Osteoblast (primary cell): Measurements from ENCODE around the gene RREB1. TPM values are rescaled to one million over a fixed set of nuclear protein-coding genes. Genes with fewer than 3 reads are reported as not detected.

Experiments used
- DNase-seq: peaks from one replicate; pipeline ENCODE4 v3.0.0; 2011; ENCODE audit warnings: low spot score, mixed read lengths; ENCODE audit not compliant: insufficient read length; ENCODE audit errors: missing footprints
- H2AFZ ChIP-seq: 2 replicates; pipeline ENCODE4 v1.6.0; 2011; ENCODE audit warnings: mild to moderate bottlenecking, low read length
- H3K27ac ChIP-seq: 2 replicates; pipeline ENCODE4 v1.5.1; 2011; ENCODE audit warnings: mild to moderate bottlenecking, low read depth, low read length, moderate library complexity
- H3K27me3 ChIP-seq: 2 replicates; pipeline ENCODE4 v1.6.0; 2012; ENCODE audit warnings: mild to moderate bottlenecking, control low read depth, inconsistent platforms, low read length, moderate library complexity; ENCODE audit not compliant: insufficient read depth
- H3K36me3 ChIP-seq: 2 replicates; pipeline ENCODE4 v1.5.1; 2011; ENCODE audit warnings: mild to moderate bottlenecking, low read length, control low read depth, moderate library complexity; ENCODE audit not compliant: insufficient read depth
- H3K4me1 ChIP-seq: 2 replicates; pipeline ENCODE4 v1.5.1; 2011; ENCODE audit warnings: mild to moderate bottlenecking, low read length, control low read depth, moderate library complexity; ENCODE audit not compliant: insufficient read depth
- H3K4me2 ChIP-seq: 2 replicates; pipeline ENCODE4 v1.6.0; 2011; ENCODE audit warnings: mild to moderate bottlenecking, low read length; ENCODE audit not compliant: insufficient read depth
- H3K4me3 ChIP-seq: fragments of 200-600 bp; sonication (generic); 3 replicates; pipeline ENCODE4 v1.5.1; 2012; ENCODE audit warnings: mild to moderate bottlenecking, low read length, inconsistent platforms; ENCODE audit not compliant: insufficient read depth
- H3K79me2 ChIP-seq: 2 replicates; pipeline ENCODE4 v1.6.0; 2012; ENCODE audit warnings: mild to moderate bottlenecking, low read length, control low read depth, inconsistent platforms; ENCODE audit not compliant: insufficient read depth
- H3K9me3 ChIP-seq: 2 replicates; pipeline ENCODE4 v1.5.1; 2011; ENCODE audit warnings: low read depth, low read length, control low read depth
- H4K20me1 ChIP-seq: 2 replicates; pipeline ENCODE4 v1.6.0; 2012; ENCODE audit warnings: mild to moderate bottlenecking, low read length, control low read depth; ENCODE audit not compliant: insufficient read depth
- CTCF ChIP-seq: IDR thresholded peaks from 2 replicates; pipeline ENCODE4 v1.5.1; 2011; ENCODE audit warnings: mild to moderate bottlenecking, low read depth, low read length, moderate library complexity; ENCODE audit errors: extremely low read depth
- total RNA-seq: library from RNA; depleted of rRNA; stranded (reverse); fragments of >200 nt; gene quantifications from 2 replicates; pipeline ENCODE4 v1.2.3, GENCODE V29; 2012

RREB1 gene
- total RNA-seq, 1 donor: 29.3 TPM

- H3K36me3 ChIP-seq: no peaks in the 10 kb centered on the region
- H3K4me2 ChIP-seq: peak overlapping the region; percentile 32
- no peaks in the 10 kb centered on the region for H3K27me3 ChIP-seq
- no peak for DNase-seq
- TF ChIP-seq CTCF: no peak
- H3K9me3 ChIP-seq: no peaks in the 10 kb centered on the region
- H3K79me2 ChIP-seq: no peaks in the 10 kb centered on the region
- no peaks in the 10 kb centered on the region for H4K20me1 ChIP-seq
- no peak overlapping the region for H3K4me3 ChIP-seq
- H3K4me1 ChIP-seq: no peaks in the 10 kb centered on the region
- H3K27ac ChIP-seq: no peak overlapping the region
- H2AFZ ChIP-seq: no peak overlapping the region
These were observed 33.8 kb upstream of the RREB1 start for GRCh38 chr6:7073821-7074525.

GRCh38 chr6:7074870-7075269, 32.9 kb upstream of the RREB1 start:
- Histone ChIP-seq H3K4me3 (no peak overlapping the region), H3K9me3 (no peaks in the 10 kb centered on the region)
- TF ChIP-seq CTCF: no peak

GRCh38 chr6:7075341-7076000, 32.3 kb upstream of the RREB1 start:
- H3K4me1 ChIP-seq: no peaks in the 10 kb centered on the region
- no peaks in the 10 kb centered on the region for H3K27me3 ChIP-seq
- no peak for TF ChIP-seq CTCF
- no peak for DNase-seq
- H3K4me2 ChIP-seq: no peak overlapping the region
- H3K4me3 ChIP-seq: no peak overlapping the region
- H2AFZ ChIP-seq: no peak overlapping the region
- no peak overlapping the region for H3K27ac ChIP-seq
- no peaks in the 10 kb centered on the region for H3K9me3 ChIP-seq
- no peaks in the 10 kb centered on the region for H3K36me3 ChIP-seq
- H4K20me1 ChIP-seq: no peaks in the 10 kb centered on the region
- H3K79me2 ChIP-seq: no peaks in the 10 kb centered on the region

More at GRCh38 chr6:7074870-7075269, 32.9 kb upstream of the RREB1 start:
- Histone ChIP-seq H3K36me3 (no peaks in the 10 kb centered on the region), H3K4me1 (no peaks in the 10 kb centered on the region), H4K20me1 (no peaks in the 10 kb centered on the region), H3K79me2 (no peaks in the 10 kb centered on the region), H3K4me2 (no peak overlapping the region), H3K27ac (no peak overlapping the region), H2AFZ (no peak overlapping the region), H3K27me3 (no peaks in the 10 kb centered on the region)
- no peak for DNase-seq

GRCh38 chr6:7077856-7078255, 29.9 kb upstream of the RREB1 start:
- no peak for DNase-seq
- H3K79me2 ChIP-seq: no peaks in the 10 kb centered on the region
- H3K9me3 ChIP-seq: no peaks in the 10 kb centered on the region
- no peak overlapping the region for H3K27ac ChIP-seq
- H3K27me3 ChIP-seq: no peaks in the 10 kb centered on the region
- TF ChIP-seq CTCF: no peak
- no peak overlapping the region for H3K4me2 ChIP-seq
- no peaks in the 10 kb centered on the region for H3K36me3 ChIP-seq
- H3K4me1 ChIP-seq: no peaks in the 10 kb centered on the region
- no peak overlapping the region for H2AFZ ChIP-seq
- H4K20me1 ChIP-seq: no peaks in the 10 kb centered on the region
- no peak overlapping the region for H3K4me3 ChIP-seq
